ENCODE data around the gene CMIP.

Gene CMIP

GRCh38 chr16:81453091-81453728 lies 8.6 kb downstream of the CMIP start:
- no peak for DNase-seq (ENCODE audit: low read depth)
- TF ChIP-seq CTCF (IDR thresholded peaks at IDR 0.05; ENCODE audit: insufficient read depth, low read depth, low read length, missing control alignments): no peak
- H3K4me3 ChIP-seq (ENCODE audit: low read length): no peak overlapping the region

- DNase-seq (ENCODE audit: low read depth): no peak
- H3K4me3 ChIP-seq (ENCODE audit: low read length): no peak overlapping the region
- TF ChIP-seq CTCF (IDR thresholded peaks at IDR 0.05; ENCODE audit: insufficient read depth, low read depth, low read length, missing control alignments): no peak
Observed at GRCh38 chr16:81454044-81454443, 9.4 kb downstream of the CMIP start.

DNA sequence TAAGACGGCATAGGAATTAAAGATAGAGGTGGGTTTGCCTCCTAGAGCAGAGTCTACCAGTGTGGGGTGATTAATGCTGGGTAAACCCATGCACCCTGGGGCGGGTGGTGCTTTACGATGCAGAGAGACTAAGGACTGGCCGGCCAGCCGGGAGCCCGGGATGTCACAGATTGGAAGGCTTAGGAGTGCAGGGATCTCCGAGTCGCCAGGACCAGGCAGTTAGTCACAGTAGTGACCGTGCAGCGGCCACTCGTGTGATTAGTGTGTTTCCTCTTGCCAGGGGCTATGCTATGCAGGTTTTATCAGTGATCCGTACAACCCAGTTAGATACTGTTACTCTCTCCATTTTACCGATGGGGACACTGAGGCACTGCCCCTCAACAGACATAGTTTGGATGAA lies 10.4 kb downstream of the CMIP start:
- no peak for DNase-seq (ENCODE audit: low read depth)
- no peak overlapping the region for H3K4me3 ChIP-seq (ENCODE audit: low read length)
- TF ChIP-seq CTCF (IDR thresholded peaks at IDR 0.05; ENCODE audit: insufficient read depth, low read depth, low read length, missing control alignments): no peak

GRCh38 chr16:81455720-81456494 lies 11.3 kb downstream of the CMIP start:
- no peak for DNase-seq (ENCODE audit: low read depth)
- H3K4me3 ChIP-seq (ENCODE audit: low read length): no peak overlapping the region
- TF ChIP-seq CTCF (IDR thresholded peaks at IDR 0.05; ENCODE audit: insufficient read depth, low read depth, low read length, missing control alignments): no peak

DNA sequence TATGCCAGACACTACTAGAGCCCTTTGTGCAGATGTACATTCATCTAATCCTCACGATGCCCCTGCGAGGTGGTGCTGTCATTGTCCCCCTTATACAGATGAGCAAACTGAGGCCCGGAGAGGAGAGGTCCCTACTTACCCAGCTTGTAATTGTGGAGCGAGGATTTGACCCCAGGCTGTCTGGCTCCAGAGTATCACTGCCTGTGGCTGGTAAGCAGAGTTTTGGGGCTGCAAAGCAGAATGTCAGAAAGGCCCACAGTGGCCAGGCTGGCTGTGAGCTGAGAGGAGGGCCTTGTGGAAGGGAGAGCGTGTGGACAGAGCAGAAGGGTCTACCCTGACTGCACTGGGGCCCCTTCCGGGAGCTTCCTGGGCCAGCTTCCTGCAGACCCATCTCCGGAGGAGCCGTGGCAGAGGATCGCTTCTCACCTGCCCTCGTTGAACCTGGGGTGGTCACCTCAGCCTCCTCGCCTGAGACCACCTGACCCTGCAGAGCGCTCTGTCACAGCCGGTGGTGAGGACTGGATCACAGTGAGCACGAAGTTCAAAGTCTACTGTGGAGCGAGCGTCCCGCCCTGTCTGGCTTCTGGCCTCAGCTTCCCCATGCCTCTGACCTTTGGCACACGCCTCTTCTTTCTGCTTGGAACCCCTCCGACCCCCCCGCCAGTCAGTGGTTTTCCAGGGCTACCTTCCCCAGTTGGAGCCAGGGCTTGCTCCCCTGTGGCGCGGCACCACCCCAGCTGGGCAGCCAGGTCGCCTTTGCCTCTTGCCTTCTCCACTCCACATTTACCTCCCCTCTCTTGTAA lies 12.1 kb downstream of the CMIP start:
- DNase-seq (ENCODE audit: low read depth): no peak
- no peak for TF ChIP-seq CTCF (IDR thresholded peaks at IDR 0.05; ENCODE audit: insufficient read depth, low read depth, low read length, missing control alignments)
- H3K4me3 ChIP-seq (ENCODE audit: low read length): no peak overlapping the region

GRCh38 chr16:81457326-81458133 lies 12.9 kb downstream of the CMIP start:
- TF ChIP-seq CTCF (IDR thresholded peaks at IDR 0.05; ENCODE audit: insufficient read depth, low read depth, low read length, missing control alignments): no peak
- peak; percentile 37 for DNase-seq (ENCODE audit: low read depth)
- H3K4me3 ChIP-seq (ENCODE audit: low read length): no peak overlapping the region
